ENCODE results near the gene ZNF600. TPM values are rescaled to one million over a fixed set of nuclear protein-coding genes. Genes with fewer than 3 reads are reported as not detected.
"Not testable (repeated sequence)": the region's sequence is repeated elsewhere in the genome, so short reads cannot be mapped to it uniquely, and the experiment has no call there.

Gene ZNF600
- total RNA-seq, 1 donor from 2014 or later = 6.4 TPM

DNA sequence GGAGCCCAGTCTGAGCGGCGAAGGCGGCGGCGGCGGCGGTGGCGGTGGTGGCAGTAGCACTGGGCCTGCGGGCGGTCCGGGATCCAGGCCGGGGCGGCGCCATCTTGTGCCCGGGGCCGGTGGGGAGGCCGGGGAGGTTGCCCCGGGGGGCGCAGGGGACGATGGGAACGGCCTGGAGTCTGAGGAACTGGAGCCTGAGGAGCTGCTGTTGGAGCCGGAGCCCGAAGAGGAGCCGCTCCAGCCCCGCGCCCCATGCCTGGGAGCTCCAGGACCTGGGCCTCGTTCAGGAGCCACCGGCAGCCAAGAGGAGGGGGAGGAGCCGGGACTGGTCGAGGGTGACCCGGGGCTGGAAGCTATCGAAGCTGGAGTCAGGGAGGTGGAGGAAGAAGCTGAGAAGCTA, 23.2 kb upstream of the ZNF600 start:
- H3K4me1 ChIP-seq (ENCODE audit: insufficient read depth, low read length) = no peaks in the 10 kb centered on the region
- H3K4me1 Mint-ChIP-seq (ENCODE audit: low read depth, unreplicated experiment) = no peaks in the 10 kb centered on the region
- no peak overlapping the region for H3K27ac ChIP-seq (ENCODE audit: low read depth, low read length)
- H3K4me3 Mint-ChIP-seq (ENCODE audit: unreplicated experiment) = no peak overlapping the region
- no peaks in the 10 kb centered on the region for H3K36me3 ChIP-seq (ENCODE audit: insufficient read depth, low read length)
- peaks cover 37% of the 10 kb centered on the region for H3K9me3 Mint-ChIP-seq (ENCODE audit: unreplicated experiment)
- FAIRE-seq (no peak), DNase-seq (ENCODE audit: low read depth) (no peak)
- H3K4me2 ChIP-seq (ENCODE audit: low read length) = no peak overlapping the region
- H4K20me1 ChIP-seq (ENCODE audit: insufficient read depth, low read length) = no peaks in the 10 kb centered on the region
- no peaks in the 10 kb centered on the region for H3K27me3 ChIP-seq (ENCODE audit: insufficient read depth, low read length)
- no peak overlapping the region for H3K4me3 ChIP-seq (ENCODE audit: insufficient read depth, low read depth, low read length)
- H3K27ac Mint-ChIP-seq (ENCODE audit: unreplicated experiment) = no peak overlapping the region
- no peaks in the 10 kb centered on the region for H3K27me3 Mint-ChIP-seq (ENCODE audit: low read depth, unreplicated experiment)
- H3K9me3 ChIP-seq (ENCODE audit: insufficient read depth, low read depth, low read length) = peaks cover 16% of the 10 kb centered on the region
- peaks cover 59% of the 10 kb centered on the region for H3K36me3 Mint-ChIP-seq (ENCODE audit: low read depth, unreplicated experiment)
- H3K9ac ChIP-seq (ENCODE audit: low read length) = no peak overlapping the region
- no peak overlapping the region for H2AFZ ChIP-seq (ENCODE audit: low read depth, low read length)
- TF ChIP-seq, protein P1, sequence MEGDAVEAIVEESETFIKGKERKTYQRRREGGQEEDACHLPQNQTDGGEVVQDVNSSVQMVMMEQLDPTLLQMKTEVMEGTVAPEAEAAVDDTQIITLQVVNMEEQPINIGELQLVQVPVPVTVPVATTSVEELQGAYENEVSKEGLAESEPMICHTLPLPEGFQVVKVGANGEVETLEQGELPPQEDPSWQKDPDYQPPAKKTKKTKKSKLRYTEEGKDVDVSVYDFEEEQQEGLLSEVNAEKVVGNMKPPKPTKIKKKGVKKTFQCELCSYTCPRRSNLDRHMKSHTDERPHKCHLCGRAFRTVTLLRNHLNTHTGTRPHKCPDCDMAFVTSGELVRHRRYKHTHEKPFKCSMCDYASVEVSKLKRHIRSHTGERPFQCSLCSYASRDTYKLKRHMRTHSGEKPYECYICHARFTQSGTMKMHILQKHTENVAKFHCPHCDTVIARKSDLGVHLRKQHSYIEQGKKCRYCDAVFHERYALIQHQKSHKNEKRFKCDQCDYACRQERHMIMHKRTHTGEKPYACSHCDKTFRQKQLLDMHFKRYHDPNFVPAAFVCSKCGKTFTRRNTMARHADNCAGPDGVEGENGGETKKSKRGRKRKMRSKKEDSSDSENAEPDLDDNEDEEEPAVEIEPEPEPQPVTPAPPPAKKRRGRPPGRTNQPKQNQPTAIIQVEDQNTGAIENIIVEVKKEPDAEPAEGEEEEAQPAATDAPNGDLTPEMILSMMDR (IDR thresholded peaks at IDR 0.05; ENCODE audit: insufficient read depth, low read depth, low read length) = no peak
- no peak for TF ChIP-seq EZH2 (IDR thresholded peaks at IDR 0.05; ENCODE audit: insufficient read depth, low read length)
- no peaks in the 10 kb centered on the region for H3K79me2 ChIP-seq (ENCODE audit: insufficient read depth, low read length)

DNA sequence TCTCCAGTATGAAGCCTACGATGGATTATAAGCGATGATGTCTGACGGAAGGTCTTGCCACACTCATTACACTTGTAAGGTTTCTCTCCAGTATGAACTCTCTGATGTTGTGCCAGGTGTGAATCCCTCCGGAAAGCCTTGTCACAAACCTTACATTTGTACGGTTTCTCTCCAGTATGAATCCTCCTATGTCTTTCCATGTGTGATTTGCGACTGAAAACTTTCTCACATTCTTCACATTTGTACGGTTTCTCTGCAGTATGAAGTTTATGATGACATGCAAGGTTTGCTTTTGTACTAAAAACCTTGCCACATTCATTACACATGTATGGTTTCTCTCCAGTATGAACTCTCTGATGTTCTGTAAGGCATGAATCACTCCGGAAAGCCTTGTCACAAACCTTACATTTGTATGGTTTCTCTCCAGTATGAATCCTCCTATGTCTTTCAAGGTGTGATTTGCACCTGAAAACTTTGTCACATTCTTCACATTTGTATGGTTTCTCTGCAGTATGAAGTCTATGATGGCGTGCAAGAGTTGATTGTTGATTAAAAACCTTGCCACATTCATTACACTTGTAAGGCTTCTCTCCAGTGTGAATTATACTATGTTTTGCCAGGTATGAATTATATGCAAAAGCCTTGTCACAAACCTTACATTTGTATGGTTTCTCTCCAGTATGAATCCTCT, 13.5 kb upstream of the ZNF600 start:
- H3K4me3 ChIP-seq (ENCODE audit: insufficient read depth, low read depth, low read length) = not testable (repeated sequence)

DNA sequence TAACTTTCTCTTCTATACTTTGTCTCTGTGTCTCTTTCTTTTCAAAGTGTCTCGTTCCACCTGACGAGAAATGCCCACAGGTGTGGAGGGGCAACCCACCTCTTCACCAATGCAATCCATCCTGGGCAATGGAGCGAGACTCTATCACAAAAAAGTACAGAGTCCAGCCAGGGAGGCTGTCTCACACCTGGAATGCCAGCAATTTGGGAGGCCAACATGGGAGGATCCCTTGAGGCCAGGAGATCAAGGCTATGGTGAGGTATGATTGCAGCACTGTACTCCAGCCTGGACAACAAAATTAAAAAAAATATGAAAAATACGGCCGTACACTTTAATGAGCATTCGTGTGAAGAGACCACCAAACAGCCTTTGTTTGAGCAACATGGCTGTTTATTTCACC, 2.8 kb upstream of the ZNF600 start:
- Mint-ChIP-seq H3K27me3 (ENCODE audit: low read depth, unreplicated experiment) (peaks cover 2% of the 10 kb centered on the region), H3K9me3 (ENCODE audit: unreplicated experiment) (peaks cover 42% of the 10 kb centered on the region), H3K27ac (ENCODE audit: unreplicated experiment) (no peak overlapping the region), H3K36me3 (ENCODE audit: low read depth, unreplicated experiment) (peaks cover 12% of the 10 kb centered on the region), H3K4me1 (ENCODE audit: low read depth, unreplicated experiment) (no peaks in the 10 kb centered on the region), H3K4me3 (ENCODE audit: unreplicated experiment) (no peak overlapping the region)
- Histone ChIP-seq H3K4me2 (ENCODE audit: low read length) (no peak overlapping the region), H3K4me1 (ENCODE audit: insufficient read depth, low read length) (no peaks in the 10 kb centered on the region), H3K9me3 (ENCODE audit: insufficient read depth, low read depth, low read length) (peaks cover 6% of the 10 kb centered on the region), H3K79me2 (ENCODE audit: insufficient read depth, low read length) (no peaks in the 10 kb centered on the region), H3K9ac (ENCODE audit: low read length) (no peak overlapping the region), H3K27me3 (ENCODE audit: insufficient read depth, low read length) (no peaks in the 10 kb centered on the region), H3K36me3 (ENCODE audit: insufficient read depth, low read length) (no peaks in the 10 kb centered on the region), H3K4me3 (ENCODE audit: insufficient read depth, low read depth, low read length) (no peak overlapping the region), H2AFZ (ENCODE audit: low read depth, low read length) (no peak overlapping the region), H3K27ac (ENCODE audit: low read depth, low read length) (no peak overlapping the region), H4K20me1 (ENCODE audit: insufficient read depth, low read length) (no peaks in the 10 kb centered on the region)
- TF ChIP-seq, protein P1 (IDR thresholded peaks at IDR 0.05; ENCODE audit: insufficient read depth, low read depth, low read length) = no peak
- no peak for TF ChIP-seq EZH2 (IDR thresholded peaks at IDR 0.05; ENCODE audit: insufficient read depth, low read length)
- FAIRE-seq = no peak
- no peak for DNase-seq (ENCODE audit: low read depth)

More for the DNA sequence above, 13.5 kb upstream of the ZNF600 start:
- H3K36me3 ChIP-seq (ENCODE audit: insufficient read depth, low read length) = peaks cover 25% of the 10 kb centered on the region
- not testable (repeated sequence) for DNase-seq (ENCODE audit: low read depth); H3K9ac ChIP-seq (ENCODE audit: low read length); H3K4me2 ChIP-seq (ENCODE audit: low read length); FAIRE-seq; H3K27ac Mint-ChIP-seq (ENCODE audit: unreplicated experiment); H3K4me1 ChIP-seq (ENCODE audit: insufficient read depth, low read length); H3K4me3 Mint-ChIP-seq (ENCODE audit: unreplicated experiment); H4K20me1 ChIP-seq (ENCODE audit: insufficient read depth, low read length); H3K4me1 Mint-ChIP-seq (ENCODE audit: low read depth, unreplicated experiment); H2AFZ ChIP-seq (ENCODE audit: low read depth, low read length); H3K27me3 ChIP-seq (ENCODE audit: insufficient read depth, low read length); H3K27me3 Mint-ChIP-seq (ENCODE audit: low read depth, unreplicated experiment); H3K79me2 ChIP-seq (ENCODE audit: insufficient read depth, low read length); H3K27ac ChIP-seq (ENCODE audit: low read depth, low read length)
- peaks cover 82% of the 10 kb centered on the region for H3K36me3 Mint-ChIP-seq (ENCODE audit: low read depth, unreplicated experiment)
- peaks cover 60% of the 10 kb centered on the region for H3K9me3 ChIP-seq (ENCODE audit: insufficient read depth, low read depth, low read length)
- peaks cover 76% of the 10 kb centered on the region for H3K9me3 Mint-ChIP-seq (ENCODE audit: unreplicated experiment)

Data from astrocyte (in vitro differentiated cells and primary cell).